Stimulated activated CD8-positive, alpha-beta memory T cell treated with anti-CD3 and anti-CD28 coated beads, Interleukin-12 subunit alpha, Interleukin-12 subunit beta, amount 100 ng/mL, for 24 hours (primary cell): ENCODE measurements around the gene RPL22.

ENCODE experiments used
- DNase-seq: peaks from one replicate; pipeline ENCODE4 v3.0.0-alpha.2; 2020; ENCODE audit errors: extremely low read depth

RPL22 gene

GRCh38 chr1:6172549-6172948 lies 26.8 kb downstream of the RPL22 start:
- no peak for DNase-seq

- no peak for DNase-seq
These were observed 27.8 kb downstream of the RPL22 start for GRCh38 chr1:6171548-6172124.

GRCh38 chr1:6170742-6171201 lies 28.6 kb downstream of the RPL22 start:
- DNase-seq: no peak

GRCh38 chr1:6170116-6170741 lies 29.2 kb downstream of the RPL22 start:
- no peak for DNase-seq

GRCh38 chr1:6168947-6169586 lies 30.3 kb downstream of the RPL22 start:
- no peak for DNase-seq

- DNase-seq: no peak
These were observed 31.7 kb downstream of the RPL22 start for GRCh38 chr1:6167391-6168303.

GRCh38 chr1:6166655-6167390 lies 32.6 kb downstream of the RPL22 start:
- no peak for DNase-seq

GRCh38 chr1:6166221-6166620 lies 33.2 kb downstream of the RPL22 start:
- no peak for DNase-seq

GRCh38 chr1:6165441-6165985 lies 33.9 kb downstream of the RPL22 start:
- DNase-seq: no peak

GRCh38 chr1:6165027-6165426 lies 34.4 kb downstream of the RPL22 start:
- DNase-seq: no peak

GRCh38 chr1:6163973-6164617 lies 35.3 kb downstream of the RPL22 start:
- DNase-seq: no peak

- no peak for DNase-seq
These were observed 36.0 kb downstream of the RPL22 start for GRCh38 chr1:6163191-6163972.

GRCh38 chr1:6162773-6163172 lies 36.6 kb downstream of the RPL22 start:
- no peak for DNase-seq

- DNase-seq: no peak
These were observed 37.1 kb downstream of the RPL22 start for GRCh38 chr1:6162341-6162740.

GRCh38 chr1:6158181-6158580 lies 41.2 kb downstream of the RPL22 start:
- no peak for DNase-seq

GRCh38 chr1:6157528-6158174 lies 41.7 kb downstream of the RPL22 start:
- DNase-seq: no peak

- no peak for DNase-seq
These were observed 42.3 kb downstream of the RPL22 start for GRCh38 chr1:6157132-6157527.

- DNase-seq: no peak
These were observed 44.7 kb downstream of the RPL22 start for GRCh38 chr1:6154525-6155319.

- no peak for DNase-seq
These were observed 46.5 kb downstream of the RPL22 start for GRCh38 chr1:6152882-6153281.
